ENCODE measurements around the gene VANGL2. TPM values are rescaled to one million over a fixed set of nuclear protein-coding genes. Genes with fewer than 3 reads are reported as not detected.

Gene VANGL2
- not detected for total RNA-seq (2021; fragmentation: NEBNext Ultra II Directional; extraction: Animal tissue kit (Norgen Biotek cat#: 25700))
- long read RNA-seq: 0 reads

DNA sequence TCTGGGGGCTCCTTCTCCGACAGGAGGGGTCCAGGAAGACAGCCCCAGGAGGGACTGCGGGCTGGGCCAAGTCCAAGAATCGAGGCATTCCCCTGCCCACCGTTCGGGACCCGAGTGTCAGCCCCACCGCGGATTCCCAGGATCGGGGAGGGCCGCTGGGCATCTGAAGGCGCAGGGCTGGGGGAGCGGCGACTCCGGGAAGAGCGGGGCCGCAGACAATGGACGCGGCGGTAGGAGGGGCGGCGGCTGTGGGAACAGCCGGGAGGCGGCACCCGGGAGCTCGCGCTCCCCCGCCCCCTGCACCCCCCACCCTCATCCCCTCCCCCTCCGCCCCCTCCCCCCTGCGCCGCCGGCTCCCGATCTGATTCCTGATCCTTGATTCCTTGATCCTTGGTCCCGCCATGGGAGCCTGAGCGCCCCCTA is at the start of gene VANGL2:
TSS of gene VANGL2 (plus strand) at position 342 of the 423 bp plus-strand sequence. CDS start 15,274 bp downstream, outside the sequence.
- no peaks in the 10 kb centered on the region for H3K9me3 Mint-ChIP-seq
- H3K4me3 Mint-ChIP-seq: no peak within 1 kb of the TSS
- no peak within 1 kb of the TSS for H3K27ac Mint-ChIP-seq
- peaks cover 63% of the 10 kb centered on the region for H3K27me3 Mint-ChIP-seq (ENCODE audit: insufficient read depth)
- no peaks in the 10 kb centered on the region for H3K36me3 Mint-ChIP-seq (ENCODE audit: low read depth)
- DNase-seq: no peak
- no peaks in the 10 kb centered on the region for H3K4me1 Mint-ChIP-seq (ENCODE audit: low read depth)
- TF ChIP-seq, protein P1, sequence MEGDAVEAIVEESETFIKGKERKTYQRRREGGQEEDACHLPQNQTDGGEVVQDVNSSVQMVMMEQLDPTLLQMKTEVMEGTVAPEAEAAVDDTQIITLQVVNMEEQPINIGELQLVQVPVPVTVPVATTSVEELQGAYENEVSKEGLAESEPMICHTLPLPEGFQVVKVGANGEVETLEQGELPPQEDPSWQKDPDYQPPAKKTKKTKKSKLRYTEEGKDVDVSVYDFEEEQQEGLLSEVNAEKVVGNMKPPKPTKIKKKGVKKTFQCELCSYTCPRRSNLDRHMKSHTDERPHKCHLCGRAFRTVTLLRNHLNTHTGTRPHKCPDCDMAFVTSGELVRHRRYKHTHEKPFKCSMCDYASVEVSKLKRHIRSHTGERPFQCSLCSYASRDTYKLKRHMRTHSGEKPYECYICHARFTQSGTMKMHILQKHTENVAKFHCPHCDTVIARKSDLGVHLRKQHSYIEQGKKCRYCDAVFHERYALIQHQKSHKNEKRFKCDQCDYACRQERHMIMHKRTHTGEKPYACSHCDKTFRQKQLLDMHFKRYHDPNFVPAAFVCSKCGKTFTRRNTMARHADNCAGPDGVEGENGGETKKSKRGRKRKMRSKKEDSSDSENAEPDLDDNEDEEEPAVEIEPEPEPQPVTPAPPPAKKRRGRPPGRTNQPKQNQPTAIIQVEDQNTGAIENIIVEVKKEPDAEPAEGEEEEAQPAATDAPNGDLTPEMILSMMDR (IDR thresholded peaks at IDR 0.05): no peak

DNA sequence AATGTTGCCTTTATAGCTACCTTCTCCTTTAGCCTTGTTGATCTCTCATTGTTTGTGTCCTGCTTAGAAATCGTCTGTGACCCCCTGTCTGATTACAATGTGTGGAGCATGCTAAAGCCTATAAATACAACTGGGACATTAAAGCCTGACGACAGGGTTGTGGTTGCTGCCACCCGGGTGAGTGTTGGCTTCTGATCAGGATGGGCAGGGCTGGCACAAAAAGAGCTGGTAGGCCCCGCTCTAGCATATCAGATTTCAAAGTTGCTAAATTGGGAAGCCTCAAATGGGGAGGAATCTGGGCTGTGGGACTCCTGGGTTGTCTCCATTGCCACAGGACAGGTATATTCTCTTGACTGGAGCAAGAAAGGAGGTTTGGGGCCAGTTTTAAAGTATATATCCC is 48.7 kb upstream of the VANGL2 start:
- H3K9me3 Mint-ChIP-seq: no peaks in the 10 kb centered on the region
- peaks cover 28% of the 10 kb centered on the region for H3K36me3 Mint-ChIP-seq (ENCODE audit: low read depth)
- H3K27ac Mint-ChIP-seq: no peak overlapping the region
- no peaks in the 10 kb centered on the region; the same call in 1 of the 2 replicates for H3K27me3 Mint-ChIP-seq (ENCODE audit: insufficient read depth)
- DNase-seq: no peak
- H3K4me1 Mint-ChIP-seq (ENCODE audit: low read depth): no peaks in the 10 kb centered on the region
- TF ChIP-seq, protein P1 (IDR thresholded peaks at IDR 0.05): no peak
- H3K4me3 Mint-ChIP-seq: no peak overlapping the region

DNA sequence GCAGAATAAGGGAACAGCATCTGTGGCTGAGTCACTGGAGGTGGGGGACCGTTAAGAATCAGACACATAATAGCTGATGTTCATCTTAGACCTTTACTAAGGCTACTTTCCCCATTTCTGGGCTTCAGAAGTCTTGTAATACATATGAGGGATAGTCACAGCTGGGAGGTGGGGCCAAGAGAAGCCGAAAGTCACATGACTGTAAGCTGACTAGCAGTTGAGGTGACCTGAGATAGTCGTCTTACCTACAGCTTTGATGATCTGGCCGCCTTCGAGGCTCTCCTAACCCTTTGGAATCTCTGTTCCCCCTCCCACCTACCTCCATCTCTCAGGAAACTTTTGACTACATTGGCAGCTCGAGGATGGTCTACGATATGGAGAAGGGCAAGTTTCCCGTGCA is 47.8 kb upstream of the VANGL2 start:
- H3K36me3 Mint-ChIP-seq (ENCODE audit: low read depth): peaks cover 33% of the 10 kb centered on the region

DNA sequence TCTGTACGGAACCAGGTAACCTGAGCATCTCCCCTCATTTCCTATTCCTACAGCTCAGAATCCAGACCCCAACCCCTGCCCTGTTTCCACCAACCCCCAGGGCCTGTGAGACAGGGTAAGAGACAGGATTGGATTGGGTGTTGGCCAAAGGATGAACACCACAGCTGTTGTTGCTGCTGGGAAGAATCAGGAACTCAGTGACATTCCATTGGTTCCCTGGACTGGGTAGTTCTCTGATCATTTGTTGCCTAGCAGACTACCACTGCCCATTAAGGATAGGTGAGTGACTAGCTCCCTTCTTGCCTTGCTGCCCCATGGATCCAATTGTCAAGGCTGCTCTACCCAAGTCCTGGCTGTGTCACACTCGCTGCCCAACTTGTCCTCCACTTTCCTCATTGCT is 47.1 kb upstream of the VANGL2 start:
- Mint-ChIP-seq H3K4me1 (ENCODE audit: low read depth) (peaks cover 7% of the 10 kb centered on the region; the same call in 1 of the 2 replicates), H3K9me3 (no peaks in the 10 kb centered on the region), H3K27me3 (ENCODE audit: insufficient read depth) (no peaks in the 10 kb centered on the region), H3K4me3 (no peak overlapping the region), H3K27ac (no peak overlapping the region), H3K36me3 (ENCODE audit: low read depth) (peaks cover 33% of the 10 kb centered on the region)
- TF ChIP-seq, protein P1 (IDR thresholded peaks at IDR 0.05): no peak
- peak; percentile 49 for DNase-seq

More for the DNA sequence above, 47.8 kb upstream of the VANGL2 start:
- Mint-ChIP-seq H3K27me3 (ENCODE audit: insufficient read depth) (no peaks in the 10 kb centered on the region), H3K4me1 (ENCODE audit: low read depth) (peaks cover 1% of the 10 kb centered on the region; the same call in 1 of the 2 replicates), H3K4me3 (no peak overlapping the region), H3K9me3 (no peaks in the 10 kb centered on the region), H3K27ac (no peak overlapping the region)
- TF ChIP-seq, protein P1 (IDR thresholded peaks at IDR 0.05): no peak
- DNase-seq: no peak

DNA sequence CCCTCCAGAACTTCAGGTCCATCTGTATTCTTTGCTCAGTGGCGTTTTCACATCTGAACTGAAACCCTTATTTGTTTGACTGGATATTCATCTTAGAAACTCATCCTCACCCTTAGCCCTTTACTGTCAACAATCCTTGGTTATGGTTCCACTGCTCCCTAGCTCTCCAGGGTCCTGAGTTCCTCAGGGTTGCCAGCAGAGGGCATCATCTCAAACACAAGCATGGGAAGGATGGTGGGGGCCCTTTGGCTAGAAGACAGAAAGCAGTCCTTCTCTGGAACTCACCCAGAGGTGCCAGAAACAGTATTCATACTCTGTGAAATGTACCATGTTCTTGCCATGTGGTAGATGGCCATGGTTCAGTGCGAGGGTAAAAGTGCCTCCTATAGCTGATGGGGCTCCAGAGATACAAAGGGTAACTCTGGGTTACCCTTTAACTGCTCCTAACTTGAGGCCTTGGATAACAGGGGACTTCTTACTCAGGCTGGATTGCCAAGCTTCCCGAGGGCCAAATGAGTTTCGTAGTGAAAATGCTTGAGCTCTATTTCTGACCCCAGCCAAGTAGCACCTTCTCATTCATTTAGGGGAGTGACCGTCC is 45.9 kb upstream of the VANGL2 start:
- Mint-ChIP-seq H3K4me1 (ENCODE audit: low read depth) (peaks cover 7% of the 10 kb centered on the region; the same call in 1 of the 2 replicates), H3K36me3 (ENCODE audit: low read depth) (peaks cover 42% of the 10 kb centered on the region), H3K9me3 (no peaks in the 10 kb centered on the region), H3K27ac (no peak overlapping the region), H3K27me3 (ENCODE audit: insufficient read depth) (no peaks in the 10 kb centered on the region), H3K4me3 (no peak overlapping the region)
- DNase-seq: no peak
- TF ChIP-seq, protein P1 (IDR thresholded peaks at IDR 0.05): peak; percentile 74

All from HFFc6 (cell line).